Stomach (tissue), 9 donors: ENCODE data around the gene TRPM3. TPM values are rescaled to one million over a fixed set of nuclear protein-coding genes. Genes with fewer than 3 reads are reported as not detected.

Experiments
- DNase-seq, 2 donors: peaks; one replicate each; pipeline versions ENCODE4 v3.0.0 to v3.0.0-alpha.2; 2013 to 2019
- H3K27ac ChIP-seq, 5 donors: fragments of 200-600 bp in 4 of 5; sonication (generic) in 4 of 5; one replicate each; pipeline ENCODE4 v1.5.1; 2013 to 2019; ENCODE audit warnings: mild to moderate bottlenecking in 1 of 5, moderate library complexity in 1 of 5
- H3K27me3 ChIP-seq, 3 donors: fragments of 200-600 bp; sonication (generic); one replicate each; pipeline ENCODE4 v1.5.1; 2017 to 2019; ENCODE audit warnings: mixed run types in 1 of 3
- H3K36me3 ChIP-seq, 4 donors: fragments of 200-600 bp; sonication (generic); 1 replicate in 3 of 4; 2 replicates in 1 of 4; pipeline ENCODE4 v1.5.1; 2016 to 2019
- H3K4me1 ChIP-seq, 4 donors: fragments of 200-600 bp; sonication (generic); one replicate each; pipeline ENCODE4 v1.5.1; 2016 to 2019
- H3K4me3 ChIP-seq, 4 donors: fragments of 200-600 bp; sonication (generic) in 3 of 4; one replicate each; pipeline ENCODE4 v1.5.1; 2016 to 2019; ENCODE audit warnings: mild to moderate bottlenecking in 1 of 4
- H3K9me3 ChIP-seq, 4 donors: fragments of 200-600 bp; sonication (generic); one replicate each; pipeline ENCODE4 v1.5.1; 2016 to 2019
- CTCF ChIP-seq, 7 experiments: fragments of 450-650 bp in 4 of 7; fragments of 200-600 bp in 3 of 7; sonication (generic) in 3 of 7; IDR thresholded peaks; one replicate each; pipeline ENCODE4 v1.5.1; 2016 to 2019; ENCODE audit warnings: antibody characterized with exemption in 7 of 7, control low read depth in 2 of 7, mild to moderate bottlenecking in 1 of 7
- EP300 ChIP-seq: sonication (generic); formaldehyde crosslinking; IDR thresholded peaks from one replicate; pipeline ENCODE4 v1.6.1; 2017; ENCODE audit warnings: antibody characterized with exemption
- POLR2A ChIP-seq, 4 donors: fragments of 450-650 bp; IDR thresholded peaks; one replicate each; pipeline ENCODE4 v1.6.1; 2016; ENCODE audit warnings: antibody characterized with exemption in 4 of 4, control low read depth in 2 of 4, mild to moderate bottlenecking in 1 of 4, moderate library complexity in 1 of 4
- POLR2AphosphoS5 ChIP-seq, 3 donors: sonication (generic); formaldehyde crosslinking; IDR thresholded peaks; one replicate each; pipeline ENCODE4 v1.6.1; 2016; ENCODE audit warnings: antibody characterized with exemption in 3 of 3
- WGBS, 5 donors: extraction: QIAGEN DNeasy Blood & Tissue Kit in 3 of 5; methylation state at CpG; one replicate each; pipeline versions ENCODE4 v1.1.5 to v1.1.7; 2013 to 2018; 5-methylcytosine and 5-hydroxymethylcytosine counted together
- intact Hi-C: fragments of 100-400 bp; cut with DNase I; formaldehyde crosslinking; loops from one replicate; pipeline ENCODE4 v1.15.1; 2023; ENCODE audit warnings: low total_unique reads
- polyA plus RNA-seq, 3 donors: library from polyadenylated mRNA; stranded (reverse); fragments of 200-250 nt; gene quantifications; one replicate each; pipeline ENCODE4 v1.2.3, GENCODE V29; 2013
- total RNA-seq, 5 donors: library from RNA; depleted of rRNA; stranded (reverse); fragments of >200 nt; gene quantifications; one replicate each; pipeline versions ENCODE4 v1.1.0 to v1.2.3, GENCODE V29; 2014 to 2016
- donor health status: healthy with polysubstance abuse.
- donor health status: Bipolar disorder and iron deficiency.
- donor health status: healthy.

Gene TRPM3
- total and polyA plus RNA-seq, 8 donors: 0.03 to 6.2 (median 1.5) TPM

- peak in 1 of 2 donors; percentile 32 for DNase-seq
- H3K9me3 ChIP-seq: no peaks in the 10 kb centered on the region
- no peaks in the 10 kb centered on the region for H3K36me3 ChIP-seq
- no peaks in the 10 kb centered on the region for H3K4me1 ChIP-seq
- H3K4me3 ChIP-seq: no peak overlapping the region
- H3K27ac ChIP-seq: no peak overlapping the region
- WGBS, 5 donors: 77 to 88% (median 83%) methylated on average over 1 of the region's 1 CpG
- H3K27me3 ChIP-seq: no peaks in the 10 kb centered on the region
- TF ChIP-seq EP300 (no peak), POLR2A (IDR thresholded peaks at IDR 0.05) (no peak), CTCF (IDR thresholded peaks at IDR 0.05) (no peak), POLR2AphosphoS5 (IDR thresholded peaks at IDR 0.05) (no peak)
- intact Hi-C loops: no loop called here
Measured at GRCh38 chr9:70789086-70789485, 332.3 kb downstream of the TRPM3 start.

GRCh38 chr9:70784456-70784855 is 337.0 kb downstream of the TRPM3 start:
- no peak for DNase-seq
- Histone ChIP-seq H3K9me3 (no peaks in the 10 kb centered on the region), H3K4me3 (no peak overlapping the region), H3K27me3 (no peaks in the 10 kb centered on the region), H3K36me3 (no peaks in the 10 kb centered on the region), H3K4me1 (no peaks in the 10 kb centered on the region), H3K27ac (no peak overlapping the region)
- WGBS, 5 donors: 60 to 78% (median 70%) methylated on average over 2 of the region's 2 CpGs
- intact Hi-C loops: no loop called here
- TF ChIP-seq CTCF (IDR thresholded peaks at IDR 0.05): no peak
- no peak for TF ChIP-seq POLR2AphosphoS5 (IDR thresholded peaks at IDR 0.05)
- TF ChIP-seq EP300: no peak
- no peak for TF ChIP-seq POLR2A (IDR thresholded peaks at IDR 0.05)

GRCh38 chr9:70778568-70778967 is 342.9 kb downstream of the TRPM3 start:
- Histone ChIP-seq H3K9me3 (no peaks in the 10 kb centered on the region), H3K4me3 (no peak overlapping the region), H3K36me3 (no peaks in the 10 kb centered on the region), H3K27ac (no peak overlapping the region), H3K4me1 (no peaks in the 10 kb centered on the region), H3K27me3 (no peaks in the 10 kb centered on the region)
- TF ChIP-seq POLR2AphosphoS5 (IDR thresholded peaks at IDR 0.05): no peak
- TF ChIP-seq EP300: no peak
- no peak for TF ChIP-seq POLR2A (IDR thresholded peaks at IDR 0.05)
- no peak for TF ChIP-seq CTCF (IDR thresholded peaks at IDR 0.05)
- WGBS, 5 donors: 73 to 85% (median 83%) methylated on average over 3 of the region's 3 CpGs
- intact Hi-C loops: no loop called here
- DNase-seq: no peak

GRCh38 chr9:70773579-70773978 is 347.8 kb downstream of the TRPM3 start:
- intact Hi-C loops: no loop called here
- no peaks in the 10 kb centered on the region for H3K27me3 ChIP-seq
- 84 to 86% (median 85%) methylated on average over 5 of the region's 5 CpGs for WGBS, 5 donors
- no peaks in the 10 kb centered on the region for H3K9me3 ChIP-seq
- H3K27ac ChIP-seq: no peak overlapping the region
- no peak overlapping the region for H3K4me3 ChIP-seq
- no peak for DNase-seq
- TF ChIP-seq POLR2AphosphoS5 (IDR thresholded peaks at IDR 0.05): no peak
- TF ChIP-seq POLR2A (IDR thresholded peaks at IDR 0.05): no peak
- H3K4me1 ChIP-seq: no peaks in the 10 kb centered on the region
- H3K36me3 ChIP-seq: no peaks in the 10 kb centered on the region

GRCh38 chr9:70772601-70773000 is 348.8 kb downstream of the TRPM3 start:
- H3K4me3 ChIP-seq: no peak overlapping the region
- H3K9me3 ChIP-seq: no peaks in the 10 kb centered on the region
- intact Hi-C loops: no loop called here
- no peak for DNase-seq
- WGBS, 5 donors: 67 to 81% (median 79%) methylated on average over 3 of the region's 3 CpGs
- no peaks in the 10 kb centered on the region for H3K27me3 ChIP-seq
- H3K27ac ChIP-seq: no peak overlapping the region
- TF ChIP-seq POLR2A (IDR thresholded peaks at IDR 0.05): no peak
- TF ChIP-seq EP300: no peak
- TF ChIP-seq CTCF (IDR thresholded peaks at IDR 0.05): no peak
- no peak for TF ChIP-seq POLR2AphosphoS5 (IDR thresholded peaks at IDR 0.05)
- no peaks in the 10 kb centered on the region for H3K4me1 ChIP-seq
- H3K36me3 ChIP-seq: no peaks in the 10 kb centered on the region
